OCI-LY1 (cell line): ENCODE results near the gene ZNF366.

ENCODE experiments used
- H2AFZ ChIP-seq: fragments of 200-600 bp; sonication (generic), shearing (Covaris generic); 2 replicates; pipeline ENCODE4 v1.6.0; 2014; ENCODE audit warnings: antibody characterized with exemption, mild to moderate bottlenecking, low read length
- H3F3A ChIP-seq: fragments of 200-600 bp; sonication (generic), shearing (Covaris generic); 2 replicates; pipeline ENCODE4 v1.6.0; 2014; ENCODE audit warnings: mild to moderate bottlenecking, antibody characterized with exemption, low read length, moderate library complexity; ENCODE audit not compliant: insufficient read depth
- H3K27ac ChIP-seq: fragments of 200-600 bp; sonication (generic); 2 replicates; pipeline ENCODE4 v1.5.1; 2014; ENCODE audit warnings: low read length, mixed run types, mild to moderate bottlenecking, low read depth; ENCODE audit not compliant: poor library complexity, severe bottlenecking
- H3K27me3 ChIP-seq: fragments of 200-600 bp; sonication (generic); 2 replicates; pipeline ENCODE4 v1.6.0; 2014; ENCODE audit warnings: antibody characterized with exemption, mild to moderate bottlenecking, low read length, moderate library complexity; ENCODE audit not compliant: insufficient read depth
- H3K36me3 ChIP-seq: fragments of 200-600 bp; sonication (generic); 2 replicates; pipeline ENCODE4 v1.6.1; 2014; ENCODE audit warnings: mild to moderate bottlenecking, antibody characterized with exemption, low read length, moderate library complexity, mixed read lengths; ENCODE audit not compliant: insufficient read depth
- H3K4me1 ChIP-seq: fragments of 200-600 bp; sonication (generic); 2 replicates; pipeline ENCODE4 v1.5.1; 2014; ENCODE audit warnings: mild to moderate bottlenecking, low read length, moderate library complexity; ENCODE audit not compliant: insufficient read depth, severe bottlenecking
- H3K4me2 ChIP-seq: fragments of 200-600 bp; sonication (generic), shearing (Covaris generic); 2 replicates; pipeline ENCODE4 v1.6.1; 2014; ENCODE audit warnings: low read length
- H3K4me3 ChIP-seq: fragments of 200-600 bp; sonication (generic); 2 replicates; pipeline ENCODE4 v1.5.1; 2014; ENCODE audit warnings: low read length, low read depth, mild to moderate bottlenecking, mixed read lengths; ENCODE audit not compliant: poor library complexity, severe bottlenecking
- H3K79me2 ChIP-seq: fragments of 200-600 bp; shearing (Covaris generic); 2 replicates; pipeline ENCODE4 v1.6.1; 2016; ENCODE audit warnings: mixed run types, low read length, mixed read lengths; ENCODE audit not compliant: insufficient read depth
- H3K9ac ChIP-seq: fragments of 200-600 bp; sonication (generic), shearing (Covaris generic); 2 replicates; pipeline ENCODE4 v1.6.1; 2014; ENCODE audit warnings: mild to moderate bottlenecking, low read length, mixed read lengths
- H3K9me2 ChIP-seq: fragments of 200-600 bp; sonication (generic), shearing (Covaris generic); 2 replicates; pipeline ENCODE4 v1.6.1; 2014; ENCODE audit warnings: low read depth, mild to moderate bottlenecking, low read length, mixed read lengths
- H3K9me3 ChIP-seq: fragments of 200-600 bp; shearing (Covaris generic); 2 replicates; pipeline ENCODE4 v1.6.1; 2014; ENCODE audit warnings: low read length, mixed read lengths
- H4K20me1 ChIP-seq: fragments of 200-600 bp; sonication (generic), shearing (Covaris generic); 2 replicates; pipeline ENCODE4 v1.6.0; 2016; ENCODE audit warnings: mild to moderate bottlenecking, low read length; ENCODE audit not compliant: insufficient read depth
- CTCF ChIP-seq: fragments of 200-600 bp; sonication (generic), shearing (Covaris generic); IDR thresholded peaks from 2 replicates; pipeline ENCODE4 v1.5.1; 2017; ENCODE audit warnings: mild to moderate bottlenecking, antibody characterized with exemption, low read length, moderate library complexity, mixed read lengths
- EZH2 ChIP-seq: fragments of 200-600 bp; sonication (generic), shearing (Covaris generic); IDR thresholded peaks from 2 replicates; pipeline ENCODE4 v1.8.0; 2017; ENCODE audit warnings: borderline replicate concordance, mixed run types, mild to moderate bottlenecking, antibody characterized with exemption, low read length, moderate library complexity, mixed read lengths

ZNF366 gene

GRCh38 chr5:72479921-72480320 is 27.3 kb downstream of the ZNF366 start:
- Histone ChIP-seq H3K9me3 (no peaks in the 10 kb centered on the region), H3K27ac (no peak overlapping the region), H3F3A (no peaks in the 10 kb centered on the region), H3K9ac (no peak overlapping the region), H3K4me2 (no peak overlapping the region), H3K27me3 (no peaks in the 10 kb centered on the region), H3K4me1 (no peaks in the 10 kb centered on the region), H3K36me3 (no peaks in the 10 kb centered on the region), H2AFZ (no peak overlapping the region), H3K9me2 (no peaks in the 10 kb centered on the region), H3K79me2 (no peaks in the 10 kb centered on the region), H4K20me1 (no peaks in the 10 kb centered on the region), H3K4me3 (no peak overlapping the region)
- no peak for TF ChIP-seq CTCF

- no peaks in the 10 kb centered on the region for H3K9me2 ChIP-seq
- H3K27me3 ChIP-seq: no peaks in the 10 kb centered on the region
- H3K36me3 ChIP-seq: no peaks in the 10 kb centered on the region
- H3K4me1 ChIP-seq: no peaks in the 10 kb centered on the region
- no peak overlapping the region for H3K4me2 ChIP-seq
- no peaks in the 10 kb centered on the region for H3K79me2 ChIP-seq
- H3K27ac ChIP-seq: no peak overlapping the region
- TF ChIP-seq CTCF (no peak), EZH2 (no peak)
- H4K20me1 ChIP-seq: no peaks in the 10 kb centered on the region
- no peak overlapping the region for H3K9ac ChIP-seq
- H3K4me3 ChIP-seq: no peak overlapping the region
- no peak overlapping the region for H2AFZ ChIP-seq
- H3F3A ChIP-seq: no peaks in the 10 kb centered on the region
- H3K9me3 ChIP-seq: no peaks in the 10 kb centered on the region
Observed at GRCh38 chr5:72478684-72479083, 28.5 kb downstream of the ZNF366 start.

GRCh38 chr5:72478276-72478675 is 28.9 kb downstream of the ZNF366 start:
- H3K9me3 ChIP-seq: no peaks in the 10 kb centered on the region
- H3K4me2 ChIP-seq: no peak overlapping the region
- no peaks in the 10 kb centered on the region for H3K36me3 ChIP-seq
- H3K79me2 ChIP-seq: no peaks in the 10 kb centered on the region
- H3K4me1 ChIP-seq: no peaks in the 10 kb centered on the region
- TF ChIP-seq CTCF (no peak), EZH2 (no peak)
- H3K9ac ChIP-seq: no peak overlapping the region
- H4K20me1 ChIP-seq: no peaks in the 10 kb centered on the region
- H3K27me3 ChIP-seq: no peaks in the 10 kb centered on the region
- H3K27ac ChIP-seq: no peak overlapping the region
- H2AFZ ChIP-seq: no peak overlapping the region
- no peak overlapping the region for H3K4me3 ChIP-seq
- H3K9me2 ChIP-seq: no peaks in the 10 kb centered on the region
- H3F3A ChIP-seq: no peaks in the 10 kb centered on the region
